Measurements from ENCODE around the gene TMEM179B. TPM values are rescaled to one million over a fixed set of nuclear protein-coding genes. Genes with fewer than 3 reads are reported as not detected.

The TMEM179B gene
- total and polyA plus RNA-seq, 9 of the 15 experiments (the other 6 are each of a cell fraction or from before 2014, with no cell fraction given) = 27.7 to 105 (median 37.0) TPM

- TF ChIP-seq RBFOX2 (IDR thresholded peaks at IDR 0.05; ENCODE audit: low read depth, low read length) (peak; percentile 100), FOXK2 (conservative IDR thresholded peaks at IDR 0.05 in 1 of 2, IDR thresholded peaks at IDR 0.05 in 1 of 2; ENCODE audit: low read depth in 2 of 2) (peak in 1 of 2 experiments; percentile 32; a peak in 1 of 4 replicates), TCFL5 (CRISPR knock-in tag; conservative IDR thresholded peaks at IDR 0.05) (no peak), NCOA1 (IDR thresholded peaks at IDR 0.05; ENCODE audit: low read depth) (no peak), ZBTB49 (CRISPR knock-in tag; IDR thresholded peaks at IDR 0.05; ENCODE audit: borderline replicate concordance) (no peak), FOS (IDR thresholded peaks at IDR 0.05; ENCODE audit: extremely low read depth, insufficient read length) (no peak), AFF1 (IDR thresholded peaks at IDR 0.05; ENCODE audit: low read depth in 1 of 2, partially characterized antibody in 2 of 2) (no peak), ARNT (IDR thresholded peaks at IDR 0.05) (no peak), ZNF232 (CRISPR knock-in tag; IDR thresholded peaks at IDR 0.05) (peak; percentile 91), SMAD1 (IDR thresholded peaks at IDR 0.05; ENCODE audit: low read depth, low read length, partially characterized antibody) (peak; percentile 93), ZBTB43 (CRISPR knock-in tag; IDR thresholded peaks at IDR 0.05) (peak; percentile 94), NFRKB (IDR thresholded peaks at IDR 0.05; ENCODE audit: low read depth) (0 out of 2 replicates have a peak, but pooled peaks have one; percentile 49), SPI1 (IDR thresholded peaks at IDR 0.05; ENCODE audit: borderline replicate concordance, low read depth, low read length) (peak; percentile 34; the same call in 1 of the 2 replicates), PTTG1 (tag; IDR thresholded peaks at IDR 0.05; ENCODE audit: low read depth) (no peak), ZNF639 (CRISPR knock-in tag; conservative IDR thresholded peaks at IDR 0.05 in 1 of 2, IDR thresholded peaks at IDR 0.05 in 1 of 2) (no peak)
Measured at GRCh38 chr11:62805076-62805892, 18.1 kb downstream of the TMEM179B start, which contains the start of gene NXF1 (continued).
